OCI-LY1 (cell line): ENCODE results near the gene PTPRE.

Experiments used
- H2AFZ ChIP-seq: fragments of 200-600 bp; sonication (generic), shearing (Covaris generic); 2 replicates; pipeline ENCODE4 v1.6.0; 2014; ENCODE audit warnings: antibody characterized with exemption, mild to moderate bottlenecking, low read length
- H3F3A ChIP-seq: fragments of 200-600 bp; sonication (generic), shearing (Covaris generic); 2 replicates; pipeline ENCODE4 v1.6.0; 2014; ENCODE audit warnings: mild to moderate bottlenecking, antibody characterized with exemption, low read length, moderate library complexity; ENCODE audit not compliant: insufficient read depth
- H3K27ac ChIP-seq: fragments of 200-600 bp; sonication (generic); 2 replicates; pipeline ENCODE4 v1.5.1; 2014; ENCODE audit warnings: low read length, mixed run types, mild to moderate bottlenecking, low read depth; ENCODE audit not compliant: poor library complexity, severe bottlenecking
- H3K27me3 ChIP-seq: fragments of 200-600 bp; sonication (generic); 2 replicates; pipeline ENCODE4 v1.6.0; 2014; ENCODE audit warnings: antibody characterized with exemption, mild to moderate bottlenecking, low read length, moderate library complexity; ENCODE audit not compliant: insufficient read depth
- H3K36me3 ChIP-seq: fragments of 200-600 bp; sonication (generic); 2 replicates; pipeline ENCODE4 v1.6.1; 2014; ENCODE audit warnings: mild to moderate bottlenecking, antibody characterized with exemption, low read length, moderate library complexity, mixed read lengths; ENCODE audit not compliant: insufficient read depth
- H3K4me1 ChIP-seq: fragments of 200-600 bp; sonication (generic); 2 replicates; pipeline ENCODE4 v1.5.1; 2014; ENCODE audit warnings: mild to moderate bottlenecking, low read length, moderate library complexity; ENCODE audit not compliant: insufficient read depth, severe bottlenecking
- H3K4me2 ChIP-seq: fragments of 200-600 bp; sonication (generic), shearing (Covaris generic); 2 replicates; pipeline ENCODE4 v1.6.1; 2014; ENCODE audit warnings: low read length
- H3K4me3 ChIP-seq: fragments of 200-600 bp; sonication (generic); 2 replicates; pipeline ENCODE4 v1.5.1; 2014; ENCODE audit warnings: low read length, low read depth, mild to moderate bottlenecking, mixed read lengths; ENCODE audit not compliant: poor library complexity, severe bottlenecking
- H3K79me2 ChIP-seq: fragments of 200-600 bp; shearing (Covaris generic); 2 replicates; pipeline ENCODE4 v1.6.1; 2016; ENCODE audit warnings: mixed run types, low read length, mixed read lengths; ENCODE audit not compliant: insufficient read depth
- H3K9ac ChIP-seq: fragments of 200-600 bp; sonication (generic), shearing (Covaris generic); 2 replicates; pipeline ENCODE4 v1.6.1; 2014; ENCODE audit warnings: mild to moderate bottlenecking, low read length, mixed read lengths
- H3K9me2 ChIP-seq: fragments of 200-600 bp; sonication (generic), shearing (Covaris generic); 2 replicates; pipeline ENCODE4 v1.6.1; 2014; ENCODE audit warnings: low read depth, mild to moderate bottlenecking, low read length, mixed read lengths
- H3K9me3 ChIP-seq: fragments of 200-600 bp; shearing (Covaris generic); 2 replicates; pipeline ENCODE4 v1.6.1; 2014; ENCODE audit warnings: low read length, mixed read lengths
- H4K20me1 ChIP-seq: fragments of 200-600 bp; sonication (generic), shearing (Covaris generic); 2 replicates; pipeline ENCODE4 v1.6.0; 2016; ENCODE audit warnings: mild to moderate bottlenecking, low read length; ENCODE audit not compliant: insufficient read depth
- CTCF ChIP-seq: fragments of 200-600 bp; sonication (generic), shearing (Covaris generic); IDR thresholded peaks from 2 replicates; pipeline ENCODE4 v1.5.1; 2017; ENCODE audit warnings: mild to moderate bottlenecking, antibody characterized with exemption, low read length, moderate library complexity, mixed read lengths
- EZH2 ChIP-seq: fragments of 200-600 bp; sonication (generic), shearing (Covaris generic); IDR thresholded peaks from 2 replicates; pipeline ENCODE4 v1.8.0; 2017; ENCODE audit warnings: borderline replicate concordance, mixed run types, mild to moderate bottlenecking, antibody characterized with exemption, low read length, moderate library complexity, mixed read lengths

The PTPRE gene

GRCh38 chr10:128014236-128014635, 107.3 kb downstream of the PTPRE start:
- TF ChIP-seq CTCF: no peak
- TF ChIP-seq EZH2: no peak
- H3K4me2 ChIP-seq: no peak overlapping the region

GRCh38 chr10:128016423-128017060, 109.6 kb downstream of the PTPRE start:
- peaks cover 2% of the 10 kb centered on the region for H3K4me1 ChIP-seq
- H3K4me3 ChIP-seq: no peak overlapping the region
- no peak overlapping the region for H3K4me2 ChIP-seq
- H4K20me1 ChIP-seq: no peaks in the 10 kb centered on the region
- no peak overlapping the region for H3K27ac ChIP-seq
- H3K27me3 ChIP-seq: peaks cover 11% of the 10 kb centered on the region
- no peaks in the 10 kb centered on the region for H3F3A ChIP-seq
- no peaks in the 10 kb centered on the region for H3K9me2 ChIP-seq
- H3K36me3 ChIP-seq: no peaks in the 10 kb centered on the region
- no peaks in the 10 kb centered on the region for H3K79me2 ChIP-seq
- H2AFZ ChIP-seq: no peak overlapping the region
- H3K9me3 ChIP-seq: no peaks in the 10 kb centered on the region
- TF ChIP-seq EZH2: no peak
- TF ChIP-seq CTCF: no peak
- H3K9ac ChIP-seq: no peak overlapping the region

More at GRCh38 chr10:128014236-128014635, 107.3 kb downstream of the PTPRE start:
- Histone ChIP-seq H3K36me3 (no peaks in the 10 kb centered on the region), H2AFZ (no peak overlapping the region), H3K4me3 (no peak overlapping the region), H3K4me1 (peaks cover 3% of the 10 kb centered on the region), H3K27me3 (peaks cover 11% of the 10 kb centered on the region), H3K9me2 (no peaks in the 10 kb centered on the region), H3K9me3 (no peaks in the 10 kb centered on the region), H3F3A (no peaks in the 10 kb centered on the region), H3K27ac (no peak overlapping the region), H3K79me2 (no peaks in the 10 kb centered on the region), H4K20me1 (no peaks in the 10 kb centered on the region), H3K9ac (no peak overlapping the region)

- Histone ChIP-seq H3K9ac (no peak overlapping the region), H3K27ac (no peak overlapping the region), H4K20me1 (no peaks in the 10 kb centered on the region), H3K4me2 (no peak overlapping the region), H3K79me2 (no peaks in the 10 kb centered on the region), H3K27me3 (peaks cover 11% of the 10 kb centered on the region), H3K9me2 (no peaks in the 10 kb centered on the region), H3K4me1 (no peaks in the 10 kb centered on the region), H3K36me3 (no peaks in the 10 kb centered on the region), H3K9me3 (no peaks in the 10 kb centered on the region), H3F3A (no peaks in the 10 kb centered on the region), H3K4me3 (no peak overlapping the region), H2AFZ (no peak overlapping the region)
- TF ChIP-seq CTCF: no peak
Observed at GRCh38 chr10:128017822-128018221, 110.9 kb downstream of the PTPRE start.
